ENCODE measurements around the gene NRIP3. TPM values are rescaled to one million over a fixed set of nuclear protein-coding genes. Genes with fewer than 3 reads are reported as not detected.

Gene NRIP3
- total RNA-seq, 1 donor from 2014 or later: 1.4 TPM

- DNase-seq (ENCODE audit: low spot score): peak; percentile 78
- H3K9me3 Mint-ChIP-seq (ENCODE audit: unreplicated experiment): no peaks in the 10 kb centered on the region
- H3K36me3 Mint-ChIP-seq (ENCODE audit: low read depth, unreplicated experiment): no peaks in the 10 kb centered on the region
- H3K4me3 Mint-ChIP-seq (ENCODE audit: unreplicated experiment): peak within 1 kb of the TSS; percentile 97
- peak within 1 kb of the TSS; percentile 94 for H3K27ac Mint-ChIP-seq (ENCODE audit: unreplicated experiment)
- H3K4me1 Mint-ChIP-seq (ENCODE audit: unreplicated experiment): peaks cover 16% of the 10 kb centered on the region
- peaks cover 6% of the 10 kb centered on the region for H3K27me3 Mint-ChIP-seq (ENCODE audit: unreplicated experiment)
- TF ChIP-seq CTCF (IDR thresholded peaks at IDR 0.05; ENCODE audit: unreplicated experiment): no peak
Measured at GRCh38 chr11:8964324-8965320, 39.2 kb downstream of the NRIP3 start, which contains the start of gene TMEM9B. Gene TMEM9B (minus strand): TSS chr11:8964442. CDS start chr11:8964313, 129 bp downstream.

DNA sequence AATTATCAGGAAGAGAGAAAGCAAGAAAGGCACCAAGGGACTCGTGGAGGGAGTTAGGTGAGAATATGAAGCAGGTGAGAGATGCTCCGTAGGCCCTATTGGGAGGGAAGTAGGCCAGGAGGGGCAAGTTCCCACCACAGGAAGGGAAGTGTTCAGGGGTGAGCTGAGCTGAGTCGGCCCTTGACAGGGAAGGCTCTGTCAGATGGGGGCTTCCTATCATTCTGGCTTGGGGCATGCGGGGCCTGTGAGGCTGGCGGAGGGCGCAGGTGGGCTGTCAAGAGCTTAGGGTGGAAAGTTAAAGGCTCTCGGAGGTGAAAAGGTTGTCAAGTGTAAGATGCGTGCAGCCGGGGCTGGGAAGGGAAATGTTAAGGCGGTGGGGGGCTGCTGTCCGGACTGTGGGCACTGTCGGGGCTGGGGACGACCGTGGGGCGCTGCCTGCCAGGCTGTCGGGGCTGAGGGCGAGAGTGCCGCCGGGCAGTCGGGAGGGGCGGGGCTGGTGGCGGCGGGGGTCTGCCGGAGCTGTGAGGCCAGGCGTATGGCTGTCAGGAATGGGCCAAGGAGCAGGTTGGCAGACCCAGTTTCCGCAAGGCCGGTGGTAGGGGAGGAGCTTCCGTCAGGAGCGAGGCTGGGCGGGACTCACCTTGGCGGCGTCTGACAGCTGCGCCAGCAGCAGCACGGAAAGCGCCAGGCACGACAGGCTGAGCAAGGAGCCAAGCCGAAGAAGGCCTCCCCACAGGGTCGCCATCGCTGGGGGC, 40.1 kb downstream of the NRIP3 start:
- Mint-ChIP-seq H3K9me3 (ENCODE audit: unreplicated experiment) (no peaks in the 10 kb centered on the region), H3K27ac (ENCODE audit: unreplicated experiment) (peak overlapping the region; percentile 94), H3K4me3 (ENCODE audit: unreplicated experiment) (peak overlapping the region; percentile 97), H3K27me3 (ENCODE audit: unreplicated experiment) (peaks cover 6% of the 10 kb centered on the region), H3K4me1 (ENCODE audit: unreplicated experiment) (peaks cover 16% of the 10 kb centered on the region), H3K36me3 (ENCODE audit: low read depth, unreplicated experiment) (no peaks in the 10 kb centered on the region)
- DNase-seq (ENCODE audit: low spot score): peak; percentile 62
- TF ChIP-seq CTCF (IDR thresholded peaks at IDR 0.05; ENCODE audit: unreplicated experiment): no peak

- H3K4me3 Mint-ChIP-seq (ENCODE audit: unreplicated experiment): peak overlapping the region; percentile 28
- no peaks in the 10 kb centered on the region for H3K9me3 Mint-ChIP-seq (ENCODE audit: unreplicated experiment)
- H3K36me3 Mint-ChIP-seq (ENCODE audit: low read depth, unreplicated experiment): no peaks in the 10 kb centered on the region
- peak overlapping the region; percentile 39 for H3K27ac Mint-ChIP-seq (ENCODE audit: unreplicated experiment)
- DNase-seq (ENCODE audit: low spot score): no peak
- peaks cover 6% of the 10 kb centered on the region for H3K27me3 Mint-ChIP-seq (ENCODE audit: unreplicated experiment)
- H3K4me1 Mint-ChIP-seq (ENCODE audit: unreplicated experiment): peaks cover 16% of the 10 kb centered on the region
- no peak for TF ChIP-seq CTCF (IDR thresholded peaks at IDR 0.05; ENCODE audit: unreplicated experiment)
Measured at GRCh38 chr11:8962841-8963240, 41.0 kb downstream of the NRIP3 start.

- Mint-ChIP-seq H3K36me3 (ENCODE audit: low read depth, unreplicated experiment) (no peaks in the 10 kb centered on the region), H3K4me3 (ENCODE audit: unreplicated experiment) (no peak overlapping the region), H3K27me3 (ENCODE audit: unreplicated experiment) (peaks cover 6% of the 10 kb centered on the region), H3K27ac (ENCODE audit: unreplicated experiment) (no peak overlapping the region), H3K4me1 (ENCODE audit: unreplicated experiment) (peaks cover 16% of the 10 kb centered on the region), H3K9me3 (ENCODE audit: unreplicated experiment) (no peaks in the 10 kb centered on the region)
- DNase-seq (ENCODE audit: low spot score): no peak
- no peak for TF ChIP-seq CTCF (IDR thresholded peaks at IDR 0.05; ENCODE audit: unreplicated experiment)
Measured at GRCh38 chr11:8961401-8961800, 42.4 kb downstream of the NRIP3 start.
